ENCODE results near the gene SIPA1L2. TPM values are rescaled to one million over a fixed set of nuclear protein-coding genes. Genes with fewer than 3 reads are reported as not detected.

Gene SIPA1L2
- polyA plus RNA-seq, 3 donors: 29.6 to 35.6 (median 30.8) TPM

DNA sequence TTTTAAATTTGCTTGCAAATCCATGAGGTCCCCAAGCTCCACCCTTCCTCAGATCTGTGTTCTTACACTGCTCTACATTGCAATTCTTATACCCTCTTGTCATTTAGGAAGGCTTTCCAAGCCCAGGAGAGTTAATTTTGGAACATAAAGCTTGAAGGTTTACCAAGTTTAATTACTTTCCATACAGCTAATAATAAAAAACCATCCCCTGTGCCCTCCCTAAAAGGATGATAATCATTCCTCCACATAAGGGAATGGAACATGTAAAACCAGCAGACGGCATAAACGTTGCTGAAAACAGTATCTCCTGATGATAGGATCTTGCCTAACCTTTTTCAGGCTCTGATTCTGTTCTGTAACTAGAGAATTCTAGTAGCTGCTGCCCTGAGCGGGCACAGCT lies 23.9 kb upstream of the SIPA1L2 start:
- no peak for DNase-seq (ENCODE audit: extremely low read depth in 1 of 11, low read depth in 9 of 11, low spot score in 4 of 11)

DNA sequence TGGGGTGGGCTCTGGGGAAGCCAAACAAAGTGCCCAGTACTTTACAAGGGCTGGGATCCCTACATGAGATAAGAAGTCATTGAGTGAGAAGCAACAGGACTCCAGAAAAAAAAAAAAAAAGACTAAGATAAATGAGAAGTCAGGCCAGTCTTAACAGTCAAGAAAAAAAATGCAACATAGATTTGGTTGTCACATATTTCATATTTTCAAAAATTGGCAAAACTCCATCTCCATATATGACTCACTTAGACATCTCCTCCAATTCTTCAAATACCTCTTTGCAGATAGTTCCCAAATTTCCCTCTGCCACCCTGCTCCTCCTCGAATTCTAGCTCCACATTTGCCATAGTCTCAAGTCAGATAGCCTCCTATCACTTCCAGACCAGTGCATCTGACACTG lies 20.9 kb upstream of the SIPA1L2 start:
- no peak for DNase-seq (ENCODE audit: extremely low read depth in 1 of 11, low read depth in 9 of 11, low spot score in 4 of 11)

- no peak for DNase-seq (ENCODE audit: extremely low read depth in 1 of 11, low read depth in 9 of 11, low spot score in 4 of 11)
Measured at GRCh38 chr1:232650418-232650817, 20.5 kb upstream of the SIPA1L2 start.

DNA sequence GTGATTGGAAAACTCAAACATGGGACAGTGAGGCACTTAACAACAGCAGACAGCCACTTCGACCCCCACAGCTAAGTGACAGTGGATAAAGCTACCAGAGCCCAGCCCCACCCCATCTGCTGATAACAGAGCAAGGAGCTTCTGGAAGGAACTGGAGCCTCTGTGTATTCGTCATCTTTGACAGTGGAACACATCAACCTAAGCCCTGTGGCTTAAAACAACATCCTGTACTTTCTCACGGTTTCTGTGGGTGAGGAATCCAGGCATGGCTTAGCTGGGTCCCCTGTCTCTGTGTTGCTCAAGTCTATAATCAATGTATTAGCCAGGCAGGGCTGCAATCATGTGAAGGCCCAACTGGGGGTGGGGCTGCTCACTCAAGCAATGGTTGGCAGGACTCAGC lies 18.4 kb upstream of the SIPA1L2 start:
- no peak for DNase-seq (ENCODE audit: extremely low read depth in 1 of 11, low read depth in 9 of 11, low spot score in 4 of 11)

GRCh38 chr1:232644209-232644608 lies 14.3 kb upstream of the SIPA1L2 start:
- no peak for DNase-seq (ENCODE audit: extremely low read depth in 1 of 11, low read depth in 9 of 11, low spot score in 4 of 11)

GRCh38 chr1:232643251-232643650 lies 13.3 kb upstream of the SIPA1L2 start:
- no peak for DNase-seq (ENCODE audit: extremely low read depth in 1 of 11, low read depth in 9 of 11, low spot score in 4 of 11)

- no peak for DNase-seq (ENCODE audit: extremely low read depth in 1 of 11, low read depth in 9 of 11, low spot score in 4 of 11)
Measured at GRCh38 chr1:232641507-232641906, 11.6 kb upstream of the SIPA1L2 start.

- DNase-seq (ENCODE audit: extremely low read depth in 1 of 11, low read depth in 9 of 11, low spot score in 4 of 11): no peak
Measured at GRCh38 chr1:232636799-232637198, 6.9 kb upstream of the SIPA1L2 start.

DNA sequence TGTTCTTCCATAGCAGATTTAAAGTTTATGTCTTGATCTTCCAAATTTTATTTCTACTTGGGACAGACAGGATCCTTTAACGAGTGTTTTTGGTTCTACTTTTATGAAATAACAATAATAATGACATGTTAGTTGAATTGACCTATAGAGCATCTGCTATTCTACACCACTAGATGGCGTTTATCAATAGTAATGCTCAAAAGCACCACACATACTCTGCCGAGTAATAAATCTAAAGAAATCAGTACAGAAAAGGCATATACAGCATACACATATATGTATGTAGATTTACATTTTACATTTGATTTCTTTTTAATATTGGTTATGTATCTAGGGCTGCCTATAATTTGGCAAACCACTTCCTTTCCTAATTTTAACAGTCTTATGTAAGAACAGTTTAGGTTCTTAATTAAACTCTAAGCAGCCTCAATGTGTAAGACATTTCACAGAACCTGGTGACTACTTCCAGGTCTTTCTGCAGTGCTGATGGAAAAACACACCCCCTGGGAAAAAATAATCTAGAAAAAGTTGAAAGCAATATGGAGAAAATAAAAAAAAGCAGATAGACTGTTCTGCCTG lies 5.9 kb upstream of the SIPA1L2 start:
- no peak for DNase-seq (ENCODE audit: extremely low read depth in 1 of 11, low read depth in 9 of 11, low spot score in 4 of 11)

GRCh38 chr1:232635279-232635678 lies 5.3 kb upstream of the SIPA1L2 start:
- DNase-seq (ENCODE audit: extremely low read depth in 1 of 11, low read depth in 9 of 11, low spot score in 4 of 11): no peak

- DNase-seq (ENCODE audit: extremely low read depth in 1 of 11, low read depth in 9 of 11, low spot score in 4 of 11): no peak
Measured at GRCh38 chr1:232634096-232634495, 4.2 kb upstream of the SIPA1L2 start.

DNA sequence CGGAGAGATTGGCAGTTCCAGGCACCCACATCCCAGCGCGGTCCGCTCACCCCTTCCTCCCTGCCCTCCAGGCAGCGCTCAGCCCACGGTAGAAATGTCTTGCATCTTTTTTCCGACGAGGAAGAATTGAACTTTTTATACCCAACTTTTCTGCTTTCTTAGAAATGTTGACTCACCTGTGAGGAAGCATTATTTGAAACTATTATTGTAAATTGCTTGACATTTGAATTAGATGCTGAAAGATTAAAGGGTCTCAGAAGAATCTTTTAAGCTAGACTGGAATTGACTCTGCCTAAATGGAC lies 912 bp upstream of the SIPA1L2 start:
- DNase-seq (ENCODE audit: extremely low read depth in 1 of 11, low read depth in 9 of 11, low spot score in 4 of 11): no peak

- peak in 1 of 11 donors; percentile 38 for DNase-seq (ENCODE audit: extremely low read depth in 1 of 11, low read depth in 9 of 11, low spot score in 4 of 11)
Measured at GRCh38 chr1:232629250-232630046, 485 bp downstream of the SIPA1L2 start.

- peak in 1 of 11 donors; percentile 45 for DNase-seq (ENCODE audit: extremely low read depth in 1 of 11, low read depth in 9 of 11, low spot score in 4 of 11)
Measured at GRCh38 chr1:232628335-232629249, 1.3 kb downstream of the SIPA1L2 start.

DNA sequence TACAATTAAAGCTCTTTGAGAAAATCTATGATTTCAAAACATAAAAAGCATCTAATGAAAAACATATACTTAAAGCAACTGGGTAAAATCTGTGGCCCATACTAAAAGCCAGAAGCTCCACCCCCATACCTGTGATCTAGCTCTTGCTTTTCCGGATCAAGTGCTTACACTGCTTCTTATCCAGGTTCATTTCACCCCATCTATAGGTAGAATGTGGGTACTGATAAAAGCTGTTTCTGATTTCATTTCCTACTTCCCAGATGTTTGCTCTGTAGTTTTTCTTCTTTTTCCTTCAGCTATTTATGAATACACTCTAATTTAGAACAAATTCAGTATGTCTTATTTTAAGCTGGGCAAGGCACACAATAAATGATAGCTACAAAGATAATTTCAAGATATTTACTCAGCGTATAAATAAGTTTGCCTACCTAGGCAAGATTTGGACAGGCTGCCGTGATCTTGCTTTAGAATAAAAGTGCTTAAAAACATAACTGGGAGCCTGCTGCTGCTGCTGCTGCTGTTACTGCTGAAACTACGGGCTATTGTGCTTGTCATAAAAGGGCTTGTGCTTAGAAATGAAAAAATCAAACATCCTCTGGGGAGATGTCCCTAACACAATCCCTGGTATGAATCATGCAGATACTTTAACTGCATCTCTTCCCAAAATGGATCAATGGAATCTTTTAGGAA lies 2.1 kb downstream of the SIPA1L2 start:
- DNase-seq (ENCODE audit: extremely low read depth in 1 of 11, low read depth in 9 of 11, low spot score in 4 of 11): peak in 2 of 11 donors; percentile 48 to 69

GRCh38 chr1:232627171-232627570 lies 2.8 kb downstream of the SIPA1L2 start:
- no peak for DNase-seq (ENCODE audit: extremely low read depth in 1 of 11, low read depth in 9 of 11, low spot score in 4 of 11)

DNA sequence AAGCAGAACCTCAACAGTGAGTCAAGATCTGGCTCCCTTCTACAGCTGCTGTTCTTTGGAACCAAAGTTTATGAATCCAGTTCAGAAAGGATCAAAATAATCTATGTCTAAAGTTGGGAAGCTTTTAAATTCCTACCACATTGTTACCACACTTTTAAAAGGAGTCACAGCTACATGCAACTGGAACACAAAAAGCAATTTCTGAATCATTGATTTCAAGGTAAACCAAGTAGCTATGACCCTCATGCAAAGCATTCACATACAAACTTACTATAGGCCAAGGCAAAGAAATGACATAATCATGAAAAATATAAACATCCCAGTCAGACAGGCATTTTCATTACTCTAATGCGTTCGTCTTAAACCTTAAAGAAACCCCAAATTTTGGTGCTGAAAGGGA lies 3.5 kb downstream of the SIPA1L2 start:
- DNase-seq (ENCODE audit: extremely low read depth in 1 of 11, low read depth in 9 of 11, low spot score in 4 of 11): no peak

DNA sequence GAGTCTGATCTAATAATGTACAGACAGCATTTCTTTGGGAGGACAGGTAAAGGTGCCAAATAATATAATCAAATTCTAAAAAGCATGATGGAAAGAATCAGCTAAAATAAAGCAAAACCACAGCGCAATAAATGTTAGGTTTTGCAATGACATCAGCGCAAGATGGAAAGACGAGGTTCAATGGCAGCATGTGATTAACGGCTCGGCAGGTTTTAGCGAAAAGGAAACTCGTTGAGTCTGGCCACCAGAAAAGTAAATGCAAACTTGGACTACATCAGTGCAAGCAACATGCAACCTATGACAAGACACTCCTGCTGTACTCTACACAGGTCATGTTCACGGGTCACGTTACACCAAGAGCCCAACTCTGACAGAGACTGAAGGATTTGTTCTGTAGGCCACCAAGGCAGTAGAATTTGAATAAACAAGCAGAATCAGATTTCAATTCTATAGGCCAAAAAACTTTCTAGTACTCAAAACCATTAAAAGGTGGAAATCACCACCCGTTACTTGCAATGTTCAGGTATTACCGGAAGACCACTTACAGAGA lies 4.5 kb downstream of the SIPA1L2 start:
- no peak for DNase-seq (ENCODE audit: extremely low read depth in 1 of 11, low read depth in 9 of 11, low spot score in 4 of 11)

Data from renal cortex interstitium (tissue), 11 donors.